ENCODE results near the gene RBL1. TPM values are rescaled to one million over a fixed set of nuclear protein-coding genes. Genes with fewer than 3 reads are reported as not detected.

Gene RBL1
- total and polyA plus RNA-seq, 10 of the 15 experiments (the other 5 are each of a cell fraction or from before 2014, with no cell fraction given) = 4.5 to 51.1 (median 24.9) TPM

GRCh38 chr20:37066168-37066567, 29.6 kb downstream of the RBL1 start:
- peaks cover 2% of the 10 kb centered on the region for H3K4me1 ChIP-seq (ENCODE audit: control insufficient read depth, insufficient read depth, low read length)
- H3K4me3 ChIP-seq = no peak overlapping the region
- DNase-seq (ENCODE audit: low read depth, low spot score) (no peak), FAIRE-seq (no peak), ATAC-seq (no peak)
- no peaks in the 10 kb centered on the region for H3K27me3 ChIP-seq (replicated peaks in 1 of 2; ENCODE audit: control insufficient read depth in 2 of 2, insufficient read depth in 2 of 2, low read length in 1 of 2)
- H3K27ac ChIP-seq (ENCODE audit: control insufficient read depth, insufficient read depth) = no peak overlapping the region
- in situ Hi-C loops (cut with MboI) (no loop called here), intact Hi-C loops (cut with micrococcal nuclease; ENCODE audit: unreplicated experiment) (no loop called here)
- POLR2A ChIA-PET = no interaction called here
- peaks cover 1 to 13% of the 10 kb centered on the region in 2 experiments; a peak in 3 of 4 replicates for H3K36me3 ChIP-seq (ENCODE audit: control insufficient read depth in 2 of 2, insufficient read depth in 2 of 2, low read length in 1 of 2)
- H3K9ac ChIP-seq (ENCODE audit: control insufficient read depth, insufficient read depth, low read length) = no peak overlapping the region
- BruUV-seq (replicated peaks) = no TSS peak
- no peaks in the 10 kb centered on the region for H3K79me2 ChIP-seq (ENCODE audit: control insufficient read depth, insufficient read depth, low read length)
- no peak overlapping the region for H3K4me2 ChIP-seq (ENCODE audit: control insufficient read depth, insufficient read depth)
- no peaks in the 10 kb centered on the region for H3K9me3 ChIP-seq (replicated peaks; ENCODE audit: control insufficient read depth, insufficient read depth, low read length)
- no peak for TF ChIP-seq FOXM1 (IDR thresholded peaks at IDR 0.05; ENCODE audit: low read depth, low read length)
- TF ChIP-seq BCL11A (IDR thresholded peaks at IDR 0.05; ENCODE audit: low read depth, low read length) = no peak
- no peak for TF ChIP-seq NR2C2 (IDR thresholded peaks at IDR 0.05; ENCODE audit: borderline replicate concordance, control insufficient read depth, insufficient read length, low read depth)
- TF ChIP-seq JUND (IDR thresholded peaks at IDR 0.05; ENCODE audit: low read depth, low read length) = no peak
- no peak for TF ChIP-seq HDAC6 (IDR thresholded peaks at IDR 0.05; ENCODE audit: unreplicated experiment)
- no peak for TF ChIP-seq BCLAF1 (IDR thresholded peaks at IDR 0.05)
- TF ChIP-seq FOXK2 (IDR thresholded peaks at IDR 0.05) = no peak
- no peak for TF ChIP-seq CBX3 (IDR thresholded peaks at IDR 0.05; ENCODE audit: borderline replicate concordance, low read depth)
- no peak for TF ChIP-seq SMC3 (IDR thresholded peaks at IDR 0.05; ENCODE audit: borderline replicate concordance, low read length)
- no peak overlapping the region for H2AFZ ChIP-seq (ENCODE audit: control insufficient read depth, low read depth, low read length)
- no peaks in the 10 kb centered on the region for H4K20me1 ChIP-seq (ENCODE audit: control insufficient read depth, insufficient read depth)
- SMC1A ChIA-PET (ENCODE audit: uncharacterized antibody, unreplicated experiment) = no interaction called here
- RAD21 ChIA-PET (ENCODE audit: unreplicated experiment) = no interaction called here
- CTCF ChIA-PET = no interaction called here
- 22% methylated on average over 2 of the region's 2 CpGs for WGBS (ENCODE audit: insufficient coverage, insufficient replicate concordance, low lambda C conversion rate, missing lambda C conversion rate)
